Left cardiac atrium (tissue), 4 donors: ENCODE data around the gene CACYBP. TPM values are rescaled to one million over a fixed set of nuclear protein-coding genes. Genes with fewer than 3 reads are reported as not detected.
A peak's percentile ranks its signal among the peaks of the same experiment; 100 is the strongest.

Experiments used
- ATAC-seq, 2 donors: fragments of 200-7000 bp; cut with Tn5 transposase; one replicate each; pipeline ENCODE4 v1.9.1; 2020; ENCODE audit warnings: mild to moderate bottlenecking in 2 of 2, moderate library complexity in 2 of 2
- DNase-seq: peaks from one replicate; pipeline ENCODE4 v3.0.0-alpha.2; 2020
- intact Hi-C, 2 donors: fragments of 100-400 bp; cut with DNase I; formaldehyde crosslinking; loops; one replicate each; pipeline versions ENCODE4 v1.14.1 to v1.15.1; 2022 to 2023
- total RNA-seq, 2 donors: library from RNA; stranded (reverse); fragmentation: NEBNext Ultra II Directional; extraction: Animal tissue kit (Norgen Biotek cat#: 25700); gene quantifications; one replicate each; pipeline ENCODE4 v1.2.1, GENCODE V29; 2021
- donor health status: DM: no; HTN: yes; CAD: no.
- donor health status: DM: no; HTN: yes; CAD: no; lungs with severe emphysema.
- donor health status: DM: yes; HTN: yes; CAD: no.
- donor health status: Dilated cardiomyopathy.

CACYBP gene
- total RNA-seq, 2 donors from 2014 or later = 52.8 to 91.4 TPM

- ATAC-seq = peak in 1 of 2 donors; percentile 29
- no peak for DNase-seq
- intact Hi-C loops = loop anchor here in 1 of 2 donors (10.0 kb wide), 1 partner anchor 74 kb away; no protein-coding TSS in a partner anchor
Measured at GRCh38 chr1:174968750-174969244, 30.9 kb upstream of the CACYBP start.

GRCh38 chr1:174969977-174970376 is 29.8 kb upstream of the CACYBP start:
- ATAC-seq (no peak), DNase-seq (no peak)
- intact Hi-C loops = loop anchor here (10.0 kb wide), 2 partner anchors 75 to 195 kb away; no protein-coding TSS in a partner anchor

GRCh38 chr1:174971466-174971865 is 28.3 kb upstream of the CACYBP start:
- DNase-seq (no peak), ATAC-seq (no peak)
- intact Hi-C loops = loop anchor here in 1 of 2 donors (10.0 kb wide), 1 partner anchor 197 kb away; no protein-coding TSS in a partner anchor

GRCh38 chr1:174971902-174972301 is 27.8 kb upstream of the CACYBP start:
- ATAC-seq (no peak), DNase-seq (no peak)
- intact Hi-C loops = loop anchor here in 1 of 2 donors (10.0 kb wide), 1 partner anchor 197 kb away; no protein-coding TSS in a partner anchor

GRCh38 chr1:174974711-174975119 is 25.0 kb upstream of the CACYBP start:
- peak; percentile 86 for ATAC-seq
- intact Hi-C loops = loop anchor here in 1 of 2 donors (10.0 kb wide), 1 partner anchor 200 kb away; no protein-coding TSS in a partner anchor
- no peak for DNase-seq

- ATAC-seq (peak in 1 of 2 donors; percentile 32), DNase-seq (no peak)
- intact Hi-C loops = loop anchor here in 1 of 2 donors (10.0 kb wide), 1 partner anchor 201 kb away; no protein-coding TSS in a partner anchor
Measured at GRCh38 chr1:174975764-174976163, 24.0 kb upstream of the CACYBP start.

GRCh38 chr1:174976436-174977108 is 23.2 kb upstream of the CACYBP start:
- ATAC-seq (peak in 1 of 2 donors; percentile 81), DNase-seq (no peak)
- intact Hi-C loops = loop anchor here in 1 of 2 donors (10.0 kb wide), 1 partner anchor 202 kb away; no protein-coding TSS in a partner anchor

GRCh38 chr1:174982971-174983689 is 16.6 kb upstream of the CACYBP start:
- ATAC-seq (no peak), DNase-seq (no peak)
- intact Hi-C loops = loop anchor here (5.0 to 10.0 kb wide), 2 partner anchors 108 to 211 kb away; no protein-coding TSS in a partner anchor

- DNase-seq (no peak), ATAC-seq (no peak)
- intact Hi-C loops = loop anchor here (5.0 to 10.0 kb wide), 2 partner anchors 110 to 213 kb away; no protein-coding TSS in a partner anchor
Measured at GRCh38 chr1:174984952-174985351, 14.8 kb upstream of the CACYBP start.

- DNase-seq = no peak
- intact Hi-C loops = loop anchor here in 1 of 2 donors (10.0 kb wide), 1 partner anchor 114 kb away; no protein-coding TSS in a partner anchor
Measured at GRCh38 chr1:174988539-174988938, 11.2 kb upstream of the CACYBP start.

GRCh38 chr1:174988986-174989385 is 10.8 kb upstream of the CACYBP start:
- no peak for DNase-seq
- intact Hi-C loops = loop anchor here in 1 of 2 donors (10.0 kb wide), 1 partner anchor 114 kb away; no protein-coding TSS in a partner anchor
- no peak for ATAC-seq

More at GRCh38 chr1:174988539-174988938, 11.2 kb upstream of the CACYBP start:
- no peak for ATAC-seq

- DNase-seq (no peak), ATAC-seq (peak; percentile 35 to 50)
- intact Hi-C loops = loop anchor here in 1 of 2 donors (10.0 kb wide), 1 partner anchor 115 kb away; no protein-coding TSS in a partner anchor
Measured at GRCh38 chr1:174989536-174990220, 10.1 kb upstream of the CACYBP start.

GRCh38 chr1:174990382-174990999 is 9.3 kb upstream of the CACYBP start:
- DNase-seq = no peak
- peak; percentile 72 to 82 for ATAC-seq
- intact Hi-C loops = no loop called here

- ATAC-seq (no peak), DNase-seq (no peak)
- intact Hi-C loops = no loop called here
Measured at GRCh38 chr1:174991473-174991872, 8.3 kb upstream of the CACYBP start.

GRCh38 chr1:174995121-174995520 is 4.6 kb upstream of the CACYBP start:
- intact Hi-C loops = no loop called here
- DNase-seq (no peak), ATAC-seq (no peak)

- intact Hi-C loops = no loop called here
- ATAC-seq = no peak
- no peak for DNase-seq
Measured at GRCh38 chr1:174995916-174996315, 3.8 kb upstream of the CACYBP start.

GRCh38 chr1:174996476-174996875 is 3.3 kb upstream of the CACYBP start:
- ATAC-seq = no peak
- intact Hi-C loops = no loop called here
- no peak for DNase-seq

- no peak for ATAC-seq
- no peak for DNase-seq
- intact Hi-C loops = no loop called here
Measured at GRCh38 chr1:174997041-174997440, 2.7 kb upstream of the CACYBP start.
